ENCODE data around the gene PALD1. TPM values are rescaled to one million over a fixed set of nuclear protein-coding genes. Genes with fewer than 3 reads are reported as not detected.

The PALD1 gene
- total RNA-seq (2016; rRNA removed; fragmentation: Illumina TruSeq; extraction: Trizol) = 0.06 and 0.07 TPM in 2 replicates
- total RNA-seq (2016; cell fraction: cytosol; rRNA removed; fragmentation: Illumina TruSeq; extraction: Trizol; ENCODE audit: low read depth) = not detected in 2 replicates
- total RNA-seq (2016; cell fraction: insoluble cytoplasmic fraction; rRNA removed; fragmentation: Illumina TruSeq; extraction: Trizol) = 0.04 TPM in 1 of 2 replicates, not detected in the other
- 0.03 TPM in 2 replicates for total RNA-seq (2016; cell fraction: membrane; rRNA removed; fragmentation: Illumina TruSeq; extraction: Trizol)
- total RNA-seq (2016; cell fraction: nucleus; rRNA removed; fragmentation: Illumina TruSeq; extraction: Trizol) = not detected in 2 replicates
- 0.08 and 0.09 TPM in 2 replicates for polyA plus RNA-seq (2011; rRNA removed)
- 0.08 TPM in 2 replicates for polyA plus RNA-seq (2011; cell fraction: cytosol; rRNA removed)
- 0.43 and 0.50 TPM in 2 replicates for polyA plus RNA-seq (2011; cell fraction: nucleus; rRNA removed)
- polyA plus RNA-seq (2012) = 0.11 TPM in 1 of 2 replicates, not detected in the other
- not detected in 2 replicates for polyA plus RNA-seq (2016; cell fraction: cytosol; fragmentation: Illumina TruSeq; extraction: Trizol; ENCODE audit: low read depth)
- not detected in 2 replicates for polyA plus RNA-seq (2016; cell fraction: insoluble cytoplasmic fraction; fragmentation: Illumina TruSeq; extraction: Trizol; ENCODE audit: low read depth)
- not detected in 2 replicates for polyA plus RNA-seq (2016; cell fraction: membrane; fragmentation: Illumina TruSeq; extraction: Trizol; ENCODE audit: low read depth)
- not detected in 2 replicates for polyA plus RNA-seq (2016; cell fraction: nucleus; fragmentation: Illumina TruSeq; extraction: Trizol; ENCODE audit: insufficient read depth, low read depth)
- 0.05 and 0.52 TPM in 2 replicates for polyA minus RNA-seq (2011; rRNA and poly(A)+ RNA removed; ENCODE audit: low replicate concordance)
- not detected in 2 replicates for polyA minus RNA-seq (2011; cell fraction: cytosol; rRNA and poly(A)+ RNA removed)
- polyA minus RNA-seq (2011; cell fraction: nucleus; rRNA and poly(A)+ RNA removed) = 0.12 TPM in 1 of 2 replicates, not detected in the other
- Bru-seq, nascent RNA = percentile 13 among the genes with signal in this experiment
- percentile 12 among the genes with signal in this experiment for BruChase-seq, experiment 1, labeled RNA remaining after a 6-hour chase
- percentile 13 among the genes with signal in this experiment for BruChase-seq, experiment 2, labeled RNA remaining after a 2-hour chase
- long read RNA-seq, experiment 1 = 0 reads
- long read RNA-seq, experiment 2 = 0 reads

DNA sequence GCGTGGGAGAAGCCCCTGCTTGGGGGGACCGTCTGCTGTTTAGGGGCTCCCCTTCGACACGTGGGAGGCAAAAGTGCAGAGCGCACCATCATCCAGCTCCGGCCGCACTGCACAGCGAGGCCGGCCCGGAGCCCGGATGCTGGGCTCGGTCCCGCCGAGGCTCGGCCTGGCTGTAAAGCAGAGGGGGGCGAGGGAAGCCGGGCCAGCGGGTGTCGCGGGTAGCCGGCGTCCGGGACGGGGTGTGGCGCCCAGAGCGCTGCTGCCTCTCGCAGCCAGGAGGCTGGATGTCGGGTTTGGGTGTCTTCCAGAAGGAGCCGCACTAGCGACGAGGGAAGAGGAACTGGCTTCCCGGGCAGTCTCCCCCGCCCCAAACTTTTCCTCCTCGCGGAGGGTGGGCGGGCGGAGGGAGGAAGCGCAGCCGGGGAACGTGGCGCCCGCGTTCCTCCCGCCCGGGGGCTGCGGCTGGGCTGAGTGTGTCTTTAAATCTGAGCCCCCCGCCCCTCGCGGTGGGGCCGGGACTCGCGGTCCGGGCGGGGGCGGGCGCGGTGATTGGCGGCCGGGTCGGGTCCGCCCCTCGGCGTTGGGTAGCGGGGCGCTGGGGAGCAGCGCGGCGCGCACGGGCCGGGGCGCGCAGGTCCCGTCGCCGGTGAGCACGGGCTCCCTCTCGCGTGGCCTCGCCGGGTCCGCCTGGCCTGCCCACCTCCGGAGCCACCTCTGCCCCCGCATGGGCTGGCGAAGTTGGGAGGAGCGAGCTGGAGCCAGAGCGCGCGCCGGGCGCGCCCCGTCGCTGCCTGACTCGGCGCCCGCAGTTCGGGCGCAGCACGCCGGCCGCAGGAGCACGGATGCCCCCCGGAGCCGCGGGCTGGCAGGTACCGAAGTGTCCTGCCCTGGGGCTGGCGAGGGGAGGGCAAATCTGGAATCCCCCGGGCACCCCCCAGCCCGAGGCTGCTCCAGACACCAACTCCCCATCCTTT lies at the start of gene PALD1:
PALD1 (plus strand) TSS at position 577 of the 974 bp plus-strand sequence. CDS start 47,185 bp downstream, outside the sequence.
- 0 out of 2 replicates have a peak, but pooled peaks have one; percentile 42 for TF ChIP-seq RNF2 (conservative IDR thresholded peaks at IDR 0.05; ENCODE audit: low read depth)
- TF ChIP-seq BCL6 (CRISPR knock-in tag; IDR thresholded peaks at IDR 0.05) = 0 out of 2 replicates have a peak, but pooled peaks have one; percentile 27
- TF ChIP-seq ZNF777 (CRISPR knock-in tag; IDR thresholded peaks at IDR 0.05) = 0 out of 2 replicates have a peak, but pooled peaks have one; percentile 10
- no peak for TF ChIP-seq PHF21A (CRISPR knock-in tag; IDR thresholded peaks at IDR 0.05)
- TF ChIP-seq, protein P1, sequence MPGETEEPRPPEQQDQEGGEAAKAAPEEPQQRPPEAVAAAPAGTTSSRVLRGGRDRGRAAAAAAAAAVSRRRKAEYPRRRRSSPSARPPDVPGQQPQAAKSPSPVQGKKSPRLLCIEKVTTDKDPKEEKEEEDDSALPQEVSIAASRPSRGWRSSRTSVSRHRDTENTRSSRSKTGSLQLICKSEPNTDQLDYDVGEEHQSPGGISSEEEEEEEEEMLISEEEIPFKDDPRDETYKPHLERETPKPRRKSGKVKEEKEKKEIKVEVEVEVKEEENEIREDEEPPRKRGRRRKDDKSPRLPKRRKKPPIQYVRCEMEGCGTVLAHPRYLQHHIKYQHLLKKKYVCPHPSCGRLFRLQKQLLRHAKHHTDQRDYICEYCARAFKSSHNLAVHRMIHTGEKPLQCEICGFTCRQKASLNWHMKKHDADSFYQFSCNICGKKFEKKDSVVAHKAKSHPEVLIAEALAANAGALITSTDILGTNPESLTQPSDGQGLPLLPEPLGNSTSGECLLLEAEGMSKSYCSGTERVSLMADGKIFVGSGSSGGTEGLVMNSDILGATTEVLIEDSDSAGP (CRISPR knock-in tag; IDR thresholded peaks at IDR 0.05; ENCODE audit: borderline replicate concordance) = peak; percentile 31; the same call in 1 of the 2 replicates
- no peak for TF ChIP-seq ZNF350 (CRISPR knock-in tag; IDR thresholded peaks at IDR 0.05; ENCODE audit: borderline replicate concordance, low read depth)
- FAIRE-seq (no peak), DNase-seq (ENCODE audit: low spot score) (no peak), ATAC-seq (peak; percentile 21; the same call in 2 of the 3 replicates)
- Histone ChIP-seq H3K27ac (ENCODE audit: extremely low read length, insufficient read depth, low read length) (no peak within 1 kb of the TSS), H3K4me2 (ENCODE audit: low read depth, low read length) (peak within 1 kb of the TSS; percentile 53), H2AFZ (ENCODE audit: low read length) (no peak within 1 kb of the TSS), H3K27me3 (ENCODE audit: control insufficient read depth in 1 of 2, insufficient read depth in 2 of 2, low read length in 2 of 2) (peaks cover 7 to 79% of the 10 kb centered on the region in 2 experiments), H3K9ac (ENCODE audit: insufficient read depth, low read depth, low read length) (no peak within 1 kb of the TSS), H3K9me3 (ENCODE audit: low read length) (no peaks in the 10 kb centered on the region), H3K4me3 (replicated peaks in 1 of 3; ENCODE audit: insufficient read depth in 1 of 3, low read depth in 2 of 3, low read length in 3 of 3) (peak within 1 kb of the TSS; percentile 26 to 52 (median 36); a peak in 4 of 6 replicates), H4K20me1 (ENCODE audit: insufficient read depth, low read length) (no peaks in the 10 kb centered on the region), H3K36me3 (replicated peaks in 1 of 2; ENCODE audit: control insufficient read depth in 1 of 2, insufficient read depth in 2 of 2, low read length in 2 of 2) (no peaks in the 10 kb centered on the region), H3K4me1 (ENCODE audit: insufficient read depth, low read length) (peaks cover 15% of the 10 kb centered on the region), H3K79me2 (ENCODE audit: insufficient read depth, low read length) (no peaks in the 10 kb centered on the region)
- BruUV-seq (replicated peaks) = no TSS peak
- WGBS (ENCODE audit: low lambda C conversion rate) = 2% methylated on average over 36 of the region's 110 CpGs
- CTCF ChIA-PET (ENCODE audit: low intra/inter-chr PET ratio, low total read pairs) = no interaction called here
- in situ Hi-C loops (cut with HindIII; ENCODE audit: extremely low pct_ligation_motif_present, low pct_unique_long_range_greater_than_20kb) (no loop called here), intact Hi-C loops (cut with micrococcal nuclease; ENCODE audit: unreplicated experiment) (no loop called here)
- POLR2A ChIA-PET = no interaction called here

Data from HepG2 (cell line).